ENCODE results near the gene P4HA2.
A peak's percentile ranks its signal among the peaks of the same experiment; 100 is the strongest.

GRCh38 chr5:132272311-132273210 is 44.9 kb upstream of the P4HA2 start:
- TF ChIP-seq CTCF (conservative IDR thresholded peaks at IDR 0.05; ENCODE audit: low read depth in 2 of 2) (peak; percentile 80), EZH2 (IDR thresholded peaks at IDR 0.05; ENCODE audit: low read depth, unreplicated experiment) (no peak), POLR2AphosphoS5 (IDR thresholded peaks at IDR 0.05; ENCODE audit: low read depth) (no peak), EZH2phosphoT487 (IDR thresholded peaks at IDR 0.05; ENCODE audit: unreplicated experiment) (no peak), JUNB (IDR thresholded peaks at IDR 0.05; ENCODE audit: unreplicated experiment) (no peak), REST (IDR thresholded peaks at IDR 0.05; ENCODE audit: unreplicated experiment) (no peak)

All from GM23338 (cell line).